Endothelial cell (in vitro differentiated cells): Measurements from ENCODE around the gene STARD5. TPM values are rescaled to one million over a fixed set of nuclear protein-coding genes. Genes with fewer than 3 reads are reported as not detected.
A peak's percentile ranks its signal among the peaks of the same experiment; 100 is the strongest.

Experiments used
- DNase-seq: peaks from one replicate; pipeline ENCODE4 v3.0.0; 2021; ENCODE audit warnings: low spot score
- H3K27ac Mint-ChIP-seq: one replicate; pipeline ENCODE4 v1.8.0; 2021; ENCODE audit warnings: mixed read lengths, inconsistent platforms; ENCODE audit not compliant: unreplicated experiment
- H3K27me3 Mint-ChIP-seq: one replicate; pipeline ENCODE4 v1.8.0; 2021; ENCODE audit warnings: mild to moderate bottlenecking, moderate library complexity, mixed read lengths, inconsistent platforms; ENCODE audit not compliant: unreplicated experiment
- H3K36me3 Mint-ChIP-seq: one replicate; pipeline ENCODE4 v1.8.0; 2021; ENCODE audit warnings: mild to moderate bottlenecking, low read depth, mixed read lengths, inconsistent platforms; ENCODE audit not compliant: unreplicated experiment
- H3K4me1 Mint-ChIP-seq: one replicate; pipeline ENCODE4 v1.8.0; 2021; ENCODE audit warnings: mild to moderate bottlenecking, mixed read lengths, inconsistent platforms; ENCODE audit not compliant: unreplicated experiment
- H3K4me3 Mint-ChIP-seq: one replicate; pipeline ENCODE4 v1.8.0; 2021; ENCODE audit warnings: mild to moderate bottlenecking, mixed read lengths, inconsistent platforms; ENCODE audit not compliant: unreplicated experiment
- H3K9me3 Mint-ChIP-seq: one replicate; pipeline ENCODE4 v1.8.0; 2021; ENCODE audit warnings: mixed read lengths, inconsistent platforms; ENCODE audit not compliant: unreplicated experiment
- CTCF ChIP-seq: fragments of 200-600 bp; sonication (generic); IDR thresholded peaks from one replicate; pipeline ENCODE4 v1.5.0; 2021; ENCODE audit warnings: antibody characterized with exemption; ENCODE audit not compliant: unreplicated experiment
- total RNA-seq: library from RNA; stranded (reverse); fragmentation: NEBNext Ultra II Directional; extraction: Animal tissue kit (Norgen Biotek cat#: 25700); gene quantifications from one replicate; pipeline ENCODE4 v1.2.1, GENCODE V29; 2021; ENCODE audit not compliant: unreplicated experiment

STARD5 gene
- total RNA-seq, 1 donor from 2014 or later: 7.3 TPM

- TF ChIP-seq CTCF: no peak
- H3K9me3 Mint-ChIP-seq: peaks cover 8% of the 10 kb centered on the region
- peak overlapping the region; percentile 16 for H3K27ac Mint-ChIP-seq
- H3K4me1 Mint-ChIP-seq: peaks cover 3% of the 10 kb centered on the region
- no peak for DNase-seq
- H3K36me3 Mint-ChIP-seq: peaks cover 41% of the 10 kb centered on the region
- no peak overlapping the region for H3K4me3 Mint-ChIP-seq
- peaks cover 6% of the 10 kb centered on the region for H3K27me3 Mint-ChIP-seq
Measured at GRCh38 chr15:81279621-81280485, 44.1 kb downstream of the STARD5 start.

- Mint-ChIP-seq H3K36me3 (peaks cover 41% of the 10 kb centered on the region), H3K27me3 (peaks cover 6% of the 10 kb centered on the region), H3K4me1 (peaks cover 6% of the 10 kb centered on the region), H3K4me3 (no peak overlapping the region), H3K9me3 (peaks cover 8% of the 10 kb centered on the region), H3K27ac (no peak overlapping the region)
- no peak for DNase-seq
- TF ChIP-seq CTCF: no peak
Measured at GRCh38 chr15:81278306-81279029, 45.5 kb downstream of the STARD5 start.

- H3K4me1 Mint-ChIP-seq: peaks cover 6% of the 10 kb centered on the region
- H3K9me3 Mint-ChIP-seq: peaks cover 8% of the 10 kb centered on the region
- H3K36me3 Mint-ChIP-seq: peaks cover 41% of the 10 kb centered on the region
- H3K4me3 Mint-ChIP-seq: no peak overlapping the region
- no peak for DNase-seq
- no peak overlapping the region for H3K27ac Mint-ChIP-seq
- peaks cover 6% of the 10 kb centered on the region for H3K27me3 Mint-ChIP-seq
- no peak for TF ChIP-seq CTCF
Measured at GRCh38 chr15:81277851-81278250, 46.1 kb downstream of the STARD5 start.

- Mint-ChIP-seq H3K9me3 (peaks cover 8% of the 10 kb centered on the region), H3K27me3 (peaks cover 4% of the 10 kb centered on the region), H3K4me3 (peak overlapping the region; percentile 80), H3K27ac (no peak overlapping the region), H3K36me3 (peaks cover 38% of the 10 kb centered on the region), H3K4me1 (peaks cover 6% of the 10 kb centered on the region)
- DNase-seq: no peak
- TF ChIP-seq CTCF: no peak
Measured at GRCh38 chr15:81276967-81277366, 47.0 kb downstream of the STARD5 start.
